ENCODE data around the gene CD276.

- TF ChIP-seq TAF1 (IDR thresholded peaks at IDR 0.05; ENCODE audit: low read depth) (no peak), EP300 (IDR thresholded peaks at IDR 0.05; ENCODE audit: borderline replicate concordance) (no peak), CREB1 (IDR thresholded peaks at IDR 0.05; ENCODE audit: low read depth) (no peak), REST (IDR thresholded peaks at IDR 0.05; ENCODE audit: low read depth) (no peak), CEBPB (IDR thresholded peaks at IDR 0.05) (no peak), FOXM1 (IDR thresholded peaks at IDR 0.05; ENCODE audit: borderline replicate concordance, low read depth) (no peak), EGR1 (IDR thresholded peaks at IDR 0.05) (no peak), RAD21 (IDR thresholded peaks at IDR 0.05; ENCODE audit: low read depth) (no peak), MAX (IDR thresholded peaks at IDR 0.05) (no peak), ZBTB7A (IDR thresholded peaks at IDR 0.05; ENCODE audit: low read depth) (no peak), TCF12 (IDR thresholded peaks at IDR 0.05; ENCODE audit: low read depth) (no peak), TEAD4 (IDR thresholded peaks at IDR 0.05) (no peak)
These were observed 72.8 kb downstream of the CD276 start for GRCh38 chr15:73756947-73757513.
